Right atrium auricular region (tissue), 2 donors: ENCODE data around the gene SDHAF2. TPM values are rescaled to one million over a fixed set of nuclear protein-coding genes. Genes with fewer than 3 reads are reported as not detected.

Source experiments
- DNase-seq: peaks from one replicate; pipeline ENCODE4 v3.0.0-alpha.2; 2019; ENCODE audit warnings: low spot score
- H3K27ac ChIP-seq, 2 donors: fragments of 200-600 bp; sonication (generic); 1 replicate in 1 of 2; 2 replicates in 1 of 2; pipeline ENCODE4 v1.5.1; 2016 to 2019
- H3K27me3 ChIP-seq, 2 donors: fragments of 200-600 bp; sonication (generic); one replicate each; pipeline versions ENCODE4 v1.5.1 to v1.6.0; 2017 to 2019
- H3K36me3 ChIP-seq: fragments of 200-600 bp; sonication (generic); one replicate; pipeline ENCODE4 v1.5.1; 2016
- H3K4me1 ChIP-seq, 2 donors: fragments of 200-600 bp; sonication (generic); one replicate each; pipeline versions ENCODE4 v1.5.1 to v1.6.0; 2017 to 2019
- H3K4me3 ChIP-seq, 2 donors: fragments of 200-600 bp; sonication (generic); 1 replicate in 1 of 2; 2 replicates in 1 of 2; pipeline ENCODE4 v1.5.1; 2017 to 2019; ENCODE audit warnings: mild to moderate bottlenecking in 1 of 2, moderate library complexity in 1 of 2
- H3K9me3 ChIP-seq, 2 donors: fragments of 200-600 bp; sonication (generic); one replicate each; pipeline ENCODE4 v1.5.1; 2019
- total RNA-seq, 2 donors: library from RNA; depleted of rRNA; stranded (reverse); fragments of >200 nt; gene quantifications; one replicate each; pipeline ENCODE4 v1.1.0, GENCODE V29; 2016
- TF ChIP-seq, protein P1 (sequence below), 2 donors: fragments of 200-600 bp; sonication (generic); IDR thresholded peaks; one replicate each; pipeline ENCODE4 v1.5.1; 2019; ENCODE audit warnings: antibody characterized with exemption in 2 of 2

The SDHAF2 gene
- total RNA-seq, 2 donors from 2014 or later: 44.1 to 50.7 TPM

DNA sequence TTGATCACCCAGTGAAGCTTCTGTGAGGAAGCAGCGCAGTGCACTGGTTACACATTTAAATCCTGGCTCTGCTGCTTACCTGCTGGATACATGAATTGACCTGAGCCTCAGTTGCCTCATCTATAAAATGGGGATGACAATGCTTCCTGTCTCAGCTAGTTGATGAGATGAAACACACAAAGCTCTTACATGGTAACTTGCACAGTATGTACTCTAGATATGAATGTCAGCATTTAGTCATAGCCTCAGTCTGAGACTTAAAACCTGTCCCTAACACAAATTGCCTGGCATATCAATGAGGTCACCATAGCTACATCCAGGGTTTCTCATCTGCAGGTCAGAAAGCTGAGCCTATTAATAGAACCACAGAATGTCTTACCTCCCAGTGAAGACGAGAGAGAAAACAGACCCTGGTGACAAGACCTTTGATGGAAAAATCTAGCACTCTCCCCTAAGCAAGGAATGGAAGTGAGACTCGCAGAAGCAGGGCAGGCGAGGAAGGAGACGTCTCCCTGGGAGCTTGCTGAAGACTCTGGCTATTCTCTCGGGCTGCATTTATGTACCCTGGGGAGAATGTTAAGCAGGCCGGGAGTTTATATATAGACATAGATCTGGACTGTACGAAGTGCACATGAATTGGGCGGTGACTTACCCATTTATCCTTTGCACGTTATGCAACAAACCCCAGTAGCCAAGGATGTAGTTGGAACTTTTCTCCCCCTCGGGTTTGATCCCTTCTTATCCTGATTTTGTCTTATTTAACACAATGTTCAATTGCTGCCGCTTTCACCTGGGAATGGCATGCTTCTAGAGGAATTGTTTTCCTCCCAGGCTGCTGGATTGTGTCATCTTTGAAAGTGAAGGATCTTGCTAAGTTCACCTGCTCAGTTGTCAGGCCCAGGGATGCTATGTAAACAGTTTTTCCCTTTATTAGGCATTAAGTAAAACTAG lies 18.0 kb downstream of the SDHAF2 start:
- H3K36me3 ChIP-seq: peaks cover 15% of the 10 kb centered on the region
- TF ChIP-seq, protein P1, sequence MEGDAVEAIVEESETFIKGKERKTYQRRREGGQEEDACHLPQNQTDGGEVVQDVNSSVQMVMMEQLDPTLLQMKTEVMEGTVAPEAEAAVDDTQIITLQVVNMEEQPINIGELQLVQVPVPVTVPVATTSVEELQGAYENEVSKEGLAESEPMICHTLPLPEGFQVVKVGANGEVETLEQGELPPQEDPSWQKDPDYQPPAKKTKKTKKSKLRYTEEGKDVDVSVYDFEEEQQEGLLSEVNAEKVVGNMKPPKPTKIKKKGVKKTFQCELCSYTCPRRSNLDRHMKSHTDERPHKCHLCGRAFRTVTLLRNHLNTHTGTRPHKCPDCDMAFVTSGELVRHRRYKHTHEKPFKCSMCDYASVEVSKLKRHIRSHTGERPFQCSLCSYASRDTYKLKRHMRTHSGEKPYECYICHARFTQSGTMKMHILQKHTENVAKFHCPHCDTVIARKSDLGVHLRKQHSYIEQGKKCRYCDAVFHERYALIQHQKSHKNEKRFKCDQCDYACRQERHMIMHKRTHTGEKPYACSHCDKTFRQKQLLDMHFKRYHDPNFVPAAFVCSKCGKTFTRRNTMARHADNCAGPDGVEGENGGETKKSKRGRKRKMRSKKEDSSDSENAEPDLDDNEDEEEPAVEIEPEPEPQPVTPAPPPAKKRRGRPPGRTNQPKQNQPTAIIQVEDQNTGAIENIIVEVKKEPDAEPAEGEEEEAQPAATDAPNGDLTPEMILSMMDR (IDR thresholded peaks at IDR 0.05): no peak
- peak overlapping the region; percentile 72 to 77 for H3K27ac ChIP-seq
- H3K27me3 ChIP-seq: no peaks in the 10 kb centered on the region
- DNase-seq: no peak
- no peaks in the 10 kb centered on the region for H3K9me3 ChIP-seq
- peaks cover 0 to 36% of the 10 kb centered on the region in 2 donors for H3K4me1 ChIP-seq
- no peak overlapping the region for H3K4me3 ChIP-seq

- Histone ChIP-seq H3K4me3 (no peak overlapping the region), H3K9me3 (no peaks in the 10 kb centered on the region), H3K4me1 (peaks cover 0 to 36% of the 10 kb centered on the region in 2 donors), H3K27me3 (no peaks in the 10 kb centered on the region), H3K27ac (peak overlapping the region; percentile 72 to 77), H3K36me3 (peaks cover 15% of the 10 kb centered on the region)
- no peak for DNase-seq
- TF ChIP-seq, protein P1 (IDR thresholded peaks at IDR 0.05): no peak
Measured at GRCh38 chr11:61448552-61448927, 18.6 kb downstream of the SDHAF2 start.

- TF ChIP-seq, protein P1 (IDR thresholded peaks at IDR 0.05): no peak
- H3K36me3 ChIP-seq: peaks cover 1% of the 10 kb centered on the region
- no peaks in the 10 kb centered on the region for H3K9me3 ChIP-seq
Measured at GRCh38 chr11:61452825-61453224, 22.9 kb downstream of the SDHAF2 start.

DNA sequence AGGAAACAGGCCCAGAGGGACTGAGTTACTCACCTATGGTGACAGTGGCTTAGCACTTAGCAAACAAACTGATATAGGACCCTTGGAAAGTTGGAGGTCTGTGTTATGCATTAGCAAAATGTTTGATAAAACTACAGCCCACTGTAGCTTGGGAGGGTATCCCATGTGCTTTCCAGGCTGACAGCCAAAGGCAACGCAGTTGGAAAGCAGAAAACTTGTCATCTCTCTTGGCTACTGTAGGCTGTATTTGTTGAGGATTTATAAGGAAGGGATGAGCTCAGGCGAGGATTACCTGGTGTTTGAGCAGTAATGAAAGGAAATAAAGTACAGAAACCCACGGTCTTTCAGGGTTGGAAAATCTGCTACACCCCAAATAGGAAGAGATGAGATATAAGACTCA lies 23.8 kb downstream of the SDHAF2 start:
- no peak for DNase-seq
- no peaks in the 10 kb centered on the region for H3K9me3 ChIP-seq
- H3K36me3 ChIP-seq: no peaks in the 10 kb centered on the region
- H3K4me3 ChIP-seq: no peak overlapping the region
- no peaks in the 10 kb centered on the region for H3K27me3 ChIP-seq
- H3K27ac ChIP-seq: no peak overlapping the region
- peaks cover 0 to 18% of the 10 kb centered on the region in 2 donors for H3K4me1 ChIP-seq
- TF ChIP-seq, protein P1 (IDR thresholded peaks at IDR 0.05): no peak

More at GRCh38 chr11:61452825-61453224, 22.9 kb downstream of the SDHAF2 start:
- Histone ChIP-seq H3K4me1 (peaks cover 0 to 25% of the 10 kb centered on the region in 2 donors), H3K4me3 (no peak overlapping the region), H3K27ac (no peak overlapping the region), H3K27me3 (no peaks in the 10 kb centered on the region)
- no peak for DNase-seq

- H3K27me3 ChIP-seq: no peaks in the 10 kb centered on the region
- H3K9me3 ChIP-seq: no peaks in the 10 kb centered on the region
- peaks cover 0 to 11% of the 10 kb centered on the region in 2 donors for H3K4me1 ChIP-seq
- TF ChIP-seq, protein P1 (IDR thresholded peaks at IDR 0.05): no peak
- no peak overlapping the region for H3K4me3 ChIP-seq
- H3K36me3 ChIP-seq: no peaks in the 10 kb centered on the region
- DNase-seq: no peak
- no peak overlapping the region for H3K27ac ChIP-seq
Measured at GRCh38 chr11:61454520-61454919, 24.6 kb downstream of the SDHAF2 start.
